HG02798 (cell line): ENCODE results near the gene CCNY.

Experiments
- ATAC-seq: cut with Tn5 transposase; IDR thresholded peaks from one replicate; pipeline ENCODE4 v1.9.1; 2021; ENCODE audit warnings: mild to moderate bottlenecking; ENCODE audit not compliant: unreplicated experiment, poor library complexity

The CCNY gene

DNA sequence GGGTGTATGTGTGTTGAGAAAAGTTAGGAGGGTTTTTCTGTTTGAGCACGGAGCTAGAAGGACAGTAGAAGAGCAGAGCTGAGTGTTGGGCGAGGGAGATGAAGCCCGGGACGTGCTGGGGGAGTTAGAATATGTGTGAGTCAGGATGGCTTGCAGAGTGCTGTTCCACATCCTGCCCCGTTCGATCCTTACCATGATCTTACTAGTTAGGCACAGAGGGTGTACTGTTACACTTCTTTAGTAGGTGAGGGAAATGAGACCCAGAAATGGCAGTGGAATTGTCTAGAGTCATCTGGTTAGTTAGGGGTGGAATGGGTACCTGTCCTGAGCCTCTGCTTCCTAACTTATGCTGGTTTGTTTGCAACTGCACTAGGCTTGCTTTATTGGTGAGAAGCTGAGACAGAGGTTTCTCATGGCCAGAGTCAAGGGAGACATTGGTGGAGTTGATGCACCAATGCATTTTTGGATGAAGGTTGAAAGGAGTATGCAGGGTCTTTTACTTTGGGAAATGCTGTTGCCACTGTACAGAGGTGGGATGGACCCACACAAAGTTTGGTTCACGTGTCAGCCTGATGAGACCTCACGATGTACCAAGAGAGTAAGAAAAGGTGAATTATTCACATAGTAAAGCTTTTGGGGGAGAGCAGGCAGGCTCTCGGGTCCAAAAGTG lies 42.4 kb downstream of the CCNY start:
- ATAC-seq = peak; percentile 26

DNA sequence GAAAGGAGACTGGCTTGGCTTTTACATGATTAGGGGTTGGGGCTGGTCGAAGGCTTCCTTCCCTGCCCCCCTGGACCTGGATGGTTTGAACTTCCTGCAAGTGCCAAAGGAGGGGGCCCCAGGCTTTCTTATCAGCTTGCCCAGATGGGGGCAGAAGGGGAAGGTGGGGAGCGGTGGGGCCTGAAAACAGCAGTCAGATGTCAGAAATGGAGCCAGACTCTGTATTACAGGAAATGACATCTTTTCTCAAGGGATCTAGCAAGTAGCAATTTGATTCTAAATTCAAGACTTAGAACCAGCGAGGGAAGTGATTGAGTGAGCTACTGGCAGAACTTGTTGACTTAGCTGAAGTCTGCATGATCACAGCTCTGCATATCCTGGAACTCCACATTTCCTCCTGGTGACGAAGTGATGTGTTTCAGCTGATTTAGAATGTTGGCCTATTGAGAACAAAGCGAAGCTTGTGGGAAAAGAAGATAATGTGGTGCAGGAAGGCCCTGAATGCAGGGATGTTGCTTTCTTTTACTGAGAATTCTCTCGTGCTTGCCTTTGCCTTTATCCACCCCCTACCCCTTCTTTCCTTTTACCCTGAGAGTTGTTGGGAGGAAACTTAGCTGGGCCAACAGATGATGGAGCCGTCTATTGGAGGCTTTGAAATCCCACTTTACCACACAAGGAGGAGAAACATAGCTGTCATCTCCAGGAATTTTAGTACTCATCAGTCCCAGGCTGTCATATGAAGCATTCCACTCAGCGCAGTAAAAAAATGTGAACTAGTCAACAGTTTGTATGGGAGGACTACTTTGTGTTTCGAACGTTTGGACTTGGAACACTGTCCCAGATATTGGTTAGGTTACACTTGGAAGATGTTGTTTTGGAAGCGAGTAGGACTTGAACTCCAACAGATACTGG lies 43.2 kb downstream of the CCNY start:
- ATAC-seq = peak; percentile 56

DNA sequence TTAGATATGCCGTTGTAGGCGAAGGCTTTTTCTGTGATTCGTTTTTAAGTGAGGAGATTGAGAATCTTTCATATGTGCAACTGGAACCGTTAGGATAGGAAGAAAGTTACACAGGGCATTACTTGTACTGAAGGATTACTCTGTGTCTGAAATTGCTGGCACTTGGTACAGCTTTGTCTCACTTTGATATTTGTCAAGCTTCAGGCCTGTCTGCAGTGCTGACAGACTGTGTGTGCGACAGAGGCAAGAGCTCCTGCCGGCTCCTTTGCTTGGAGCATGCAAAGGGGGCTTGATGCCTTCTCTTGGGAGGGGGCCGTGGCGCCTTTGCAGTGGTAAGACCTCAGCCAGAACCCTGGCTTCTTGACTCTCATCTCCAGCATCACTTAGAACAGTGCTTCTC lies 45.8 kb downstream of the CCNY start:
- ATAC-seq = no peak

DNA sequence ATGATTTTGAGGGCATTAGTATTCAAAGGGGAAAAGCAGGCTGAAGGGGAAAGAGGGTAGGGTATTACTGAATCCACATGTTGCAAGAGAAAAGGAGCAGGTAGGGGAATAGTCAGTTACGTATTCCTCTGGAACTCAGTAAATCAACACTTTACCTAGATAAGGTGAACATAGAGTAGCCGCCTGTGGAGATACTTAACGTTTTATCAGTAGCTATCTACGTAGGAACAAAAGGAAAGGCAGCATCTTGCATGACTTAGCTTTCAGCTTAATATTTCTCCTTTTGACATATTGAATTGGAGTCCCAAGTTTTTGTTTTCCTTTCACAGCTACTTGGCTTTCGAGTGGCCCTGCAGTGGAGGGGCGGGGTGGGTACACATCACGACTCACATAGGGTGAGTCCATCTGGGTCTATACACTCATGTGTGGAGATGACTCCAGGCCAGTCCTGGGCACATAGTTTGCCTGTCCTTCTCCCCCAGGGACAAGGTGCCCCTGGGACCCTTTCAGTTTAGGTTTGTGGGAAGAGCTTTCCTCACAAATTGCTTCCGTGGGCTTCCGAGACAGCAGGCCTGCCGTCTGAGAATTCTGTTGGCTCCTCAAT lies 48.1 kb downstream of the CCNY start:
- ATAC-seq = no peak

DNA sequence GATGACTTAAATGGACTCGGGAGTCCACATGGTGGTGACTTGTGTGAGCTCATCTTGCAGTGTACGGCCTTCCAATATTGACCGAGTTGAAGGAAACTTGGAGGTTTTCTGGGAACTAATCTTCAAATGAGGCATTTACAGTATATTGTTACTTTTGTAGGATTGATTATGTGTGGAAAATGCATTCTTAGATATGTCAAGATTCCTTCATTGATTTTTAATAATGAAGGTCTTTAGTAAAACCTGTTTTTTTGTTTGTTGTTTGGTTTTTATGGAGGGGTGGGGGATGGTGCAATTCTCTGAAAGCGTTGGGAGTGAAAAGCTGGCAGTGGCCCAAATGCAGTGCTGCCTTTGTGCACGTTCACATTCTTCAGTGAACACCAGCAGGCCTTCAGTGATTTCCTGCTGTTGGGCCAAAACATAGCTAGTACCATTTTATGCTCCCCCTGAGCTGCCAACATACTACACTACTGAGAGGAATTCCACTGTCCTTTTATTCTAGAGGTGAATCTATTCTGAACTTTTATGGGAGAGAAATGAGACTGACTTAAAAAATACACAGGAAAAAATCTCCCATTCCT lies 50.4 kb downstream of the CCNY start:
- no peak for ATAC-seq

DNA sequence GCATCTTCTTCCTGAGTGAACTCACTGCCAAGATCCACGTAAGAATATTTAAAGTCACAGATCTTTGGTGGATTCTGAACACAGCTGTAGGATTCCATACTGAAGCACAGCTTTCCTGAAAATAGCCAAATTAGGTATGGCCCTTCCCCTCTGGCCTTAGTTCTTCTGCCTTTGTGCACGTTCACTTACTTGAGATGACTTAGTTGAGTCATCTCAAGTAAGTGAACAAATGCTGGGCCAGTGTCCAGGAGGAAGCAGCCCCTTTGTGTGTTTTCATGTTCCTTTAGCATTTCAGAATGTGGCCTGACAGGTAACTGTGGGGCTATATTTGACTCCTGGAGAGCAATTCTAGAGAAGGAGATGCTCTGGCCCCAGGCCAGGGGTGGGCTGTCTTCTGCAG lies 51.5 kb downstream of the CCNY start:
- ATAC-seq = peak; percentile 49

DNA sequence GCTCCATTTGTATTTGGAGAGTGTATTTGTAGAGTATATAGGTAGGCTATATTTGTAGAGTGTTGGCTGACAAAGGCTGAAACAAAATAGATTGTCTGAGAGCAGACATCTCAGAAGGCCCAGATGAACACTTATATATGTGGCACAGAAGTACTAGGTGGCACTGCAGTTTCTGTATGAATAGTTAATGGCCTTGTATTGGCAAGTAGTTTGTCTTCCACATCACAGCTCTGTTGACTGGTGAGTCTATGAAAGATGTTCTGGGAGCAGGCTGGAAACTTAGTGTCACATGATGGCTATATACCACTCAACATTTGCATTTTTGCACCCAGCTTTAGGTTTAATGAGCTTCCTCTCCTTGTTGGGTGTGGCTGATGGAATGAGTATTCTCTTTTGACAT lies 51.9 kb downstream of the CCNY start:
- peak; percentile 38 for ATAC-seq

DNA sequence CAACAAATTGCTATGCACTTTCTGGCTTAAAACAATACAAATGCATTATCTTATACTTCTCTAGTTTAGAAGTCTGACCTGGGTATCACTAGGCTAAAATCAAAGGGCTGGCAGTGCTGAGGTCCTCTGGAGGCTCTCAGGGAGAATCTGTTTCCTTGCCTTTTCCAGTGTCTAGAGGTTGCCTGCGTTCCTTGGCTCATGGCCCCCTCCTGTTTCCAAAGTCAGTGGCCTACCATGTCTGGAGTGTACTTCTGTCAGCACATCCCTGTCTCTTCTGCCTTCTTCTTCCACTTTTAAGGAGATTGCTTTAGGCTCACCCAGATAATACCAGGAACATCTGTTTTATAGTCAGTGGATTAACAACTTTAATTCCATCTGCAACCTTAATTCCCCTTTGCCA lies 52.4 kb downstream of the CCNY start:
- no peak for ATAC-seq

DNA sequence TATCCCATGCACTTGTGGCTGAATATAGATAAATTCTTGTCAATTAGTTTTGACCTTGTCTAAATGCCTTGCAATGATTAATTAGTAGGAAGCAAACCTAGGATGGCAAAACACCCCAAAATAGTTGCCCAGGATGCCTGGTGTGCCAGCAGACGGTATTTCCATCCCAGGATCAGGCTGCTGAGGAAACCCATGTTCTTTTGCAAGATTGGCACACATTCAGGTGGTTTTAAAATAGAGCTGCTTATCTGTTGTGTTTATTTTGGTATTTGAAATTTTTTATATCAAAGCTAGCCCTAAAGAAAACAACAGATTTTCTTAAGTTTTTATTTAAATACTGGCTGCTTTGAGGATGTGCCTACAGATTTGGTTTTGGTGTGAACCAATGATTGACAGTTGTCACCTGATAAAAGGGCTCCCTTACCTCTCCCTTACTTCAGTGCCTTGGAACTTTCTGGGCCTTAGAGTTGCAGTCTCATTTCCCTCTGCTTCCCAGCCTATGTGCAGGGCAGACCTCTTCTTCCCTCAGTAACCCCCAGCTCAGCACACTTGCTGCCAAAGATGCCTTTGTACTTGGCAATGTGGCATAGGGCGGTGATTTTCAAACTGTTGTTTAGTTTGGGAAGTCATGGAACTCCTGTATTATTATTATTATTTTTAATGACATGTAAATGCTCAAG lies 54.0 kb downstream of the CCNY start:
- no peak for ATAC-seq

DNA sequence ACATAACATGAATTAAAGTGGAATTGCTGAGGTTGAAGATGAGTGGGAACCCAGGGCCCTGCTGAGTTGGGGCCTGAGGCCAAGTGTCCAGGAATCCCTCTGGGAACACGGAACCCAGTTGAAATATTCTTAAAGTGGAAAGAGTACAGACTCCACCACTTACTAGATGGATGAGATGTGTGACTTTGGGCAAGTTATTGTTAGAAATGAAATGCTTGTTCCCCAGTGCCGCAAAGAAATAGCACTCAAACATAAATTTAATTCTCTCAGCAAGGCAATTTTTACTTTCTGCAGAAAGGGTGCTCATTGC lies 54.5 kb downstream of the CCNY start:
- no peak for ATAC-seq

DNA sequence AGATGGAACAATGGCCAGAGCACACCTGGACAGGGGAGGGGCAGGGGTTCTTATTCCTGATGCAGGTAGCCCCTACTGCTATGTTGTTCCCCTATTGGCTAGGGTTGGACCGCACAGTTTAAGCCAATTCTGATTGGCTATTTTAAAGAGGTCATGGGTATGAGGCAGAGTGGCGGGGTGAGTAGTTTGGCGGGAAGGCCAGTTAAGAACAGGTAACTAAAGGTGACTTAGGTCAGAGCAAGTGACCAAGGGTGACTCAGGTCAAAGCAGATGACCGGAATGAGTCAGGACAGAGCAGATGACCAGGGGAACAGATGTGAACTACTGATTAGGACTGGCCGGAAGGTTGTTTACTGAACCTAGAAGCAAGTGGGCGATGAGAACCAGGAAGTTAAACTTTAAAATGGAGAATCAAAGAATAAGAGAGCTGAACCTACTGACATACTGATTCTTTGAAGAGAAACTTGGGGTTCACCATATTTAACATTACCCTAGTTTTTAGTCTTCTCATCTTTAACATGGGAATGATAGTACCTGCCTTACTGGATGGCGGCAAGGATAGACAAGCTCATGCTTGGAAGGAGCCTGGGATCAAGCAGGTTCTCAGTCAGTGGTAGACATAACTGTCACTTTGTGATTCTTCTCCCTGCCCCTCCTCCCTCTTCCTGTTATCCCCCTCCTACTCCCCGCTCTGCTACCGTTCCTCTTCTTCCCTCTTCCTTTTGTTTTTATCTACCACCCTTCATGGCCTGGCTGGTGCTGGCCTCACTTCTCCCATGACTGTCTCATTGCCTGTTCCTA lies 55.0 kb downstream of the CCNY start:
- ATAC-seq = no peak

DNA sequence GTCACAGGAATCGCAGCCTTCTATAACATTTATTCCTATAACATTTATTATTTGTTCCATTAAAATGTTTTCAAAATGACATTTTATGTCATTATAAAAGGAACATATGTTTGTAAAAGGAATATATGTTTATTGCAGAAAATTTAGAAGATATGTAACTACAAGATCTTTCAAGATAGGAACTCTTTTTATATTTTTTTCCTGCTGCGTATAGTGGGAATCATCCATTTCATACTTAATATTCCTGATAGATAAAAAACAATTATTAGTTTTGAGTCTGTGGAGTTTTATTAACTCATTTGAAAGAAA lies 55.6 kb downstream of the CCNY start:
- ATAC-seq = no peak

DNA sequence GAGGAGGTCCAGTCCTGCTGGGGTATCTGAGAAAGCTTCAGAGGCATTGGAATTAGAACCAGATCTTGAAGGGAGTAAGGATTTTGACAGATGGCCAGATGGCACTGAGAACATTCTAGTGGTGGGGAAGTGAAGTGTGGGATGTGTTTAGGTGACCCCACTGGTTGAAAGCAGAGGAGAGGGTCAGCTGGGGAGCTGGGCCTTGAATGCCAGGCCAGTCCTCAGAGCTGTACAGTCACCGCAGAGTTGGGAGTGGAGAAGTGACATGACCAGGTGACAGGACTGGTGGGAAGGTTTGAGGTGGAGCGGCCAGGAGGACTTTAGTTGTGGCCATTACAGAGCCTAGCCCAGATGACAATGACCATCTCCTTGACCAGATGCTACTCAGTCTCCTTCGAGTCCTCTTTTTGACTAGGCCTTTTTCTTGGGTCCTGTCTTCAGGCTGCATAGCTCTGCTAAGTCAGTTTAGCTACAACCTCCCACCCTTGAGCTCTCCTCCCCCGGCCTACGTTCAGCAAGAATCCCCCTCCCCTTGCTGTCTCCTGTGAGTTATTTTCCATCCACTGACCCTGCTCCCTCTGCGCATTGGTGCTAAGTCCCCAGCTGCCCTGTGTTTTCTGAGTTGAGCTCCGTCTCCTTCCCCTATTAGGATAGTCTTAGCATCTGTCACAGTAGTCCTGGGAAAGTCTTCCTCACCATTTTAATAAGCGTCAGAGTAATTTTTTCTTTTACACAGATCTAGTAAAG lies 56.3 kb downstream of the CCNY start:
- ATAC-seq = no peak

DNA sequence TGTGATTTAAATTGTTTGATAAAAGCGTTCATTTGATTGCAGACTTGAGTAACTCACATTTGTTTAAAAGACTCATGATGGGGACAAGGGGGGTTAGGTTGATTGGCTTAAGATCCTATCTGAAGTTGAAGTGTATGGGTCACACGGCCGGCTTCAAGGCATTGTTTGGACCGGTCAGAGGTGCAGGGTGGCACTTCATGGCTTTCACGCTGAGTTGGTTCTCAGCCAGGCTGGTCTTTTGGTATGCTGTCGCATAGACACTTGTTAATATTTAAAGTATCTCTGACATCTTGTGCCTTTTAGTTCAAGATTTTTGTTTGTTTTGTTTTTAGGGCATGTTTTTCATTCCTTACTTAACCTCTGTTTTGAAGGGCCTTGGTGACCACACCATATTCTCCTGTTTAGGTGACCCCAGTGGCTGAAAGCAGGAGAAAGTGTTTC lies 58.1 kb downstream of the CCNY start:
- no peak for ATAC-seq

DNA sequence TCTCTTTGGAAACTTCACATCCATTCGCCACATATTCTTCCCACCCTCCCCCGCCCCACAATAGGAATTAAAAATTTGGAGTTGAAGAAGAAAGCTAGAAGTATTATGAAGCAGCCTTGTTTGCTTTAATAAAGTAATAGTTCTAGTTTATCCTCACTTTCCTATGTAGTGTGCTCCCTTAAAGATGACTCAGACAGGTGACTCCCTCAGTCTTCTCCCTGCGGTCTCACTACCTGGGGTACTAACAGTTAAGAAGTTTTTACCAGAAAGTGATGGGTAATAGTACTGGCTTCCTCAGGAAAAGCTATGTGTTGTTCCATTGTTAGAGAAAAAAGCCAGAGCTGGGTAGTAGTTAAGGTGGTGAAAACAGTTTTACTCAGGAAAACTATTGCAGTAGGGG lies 58.6 kb downstream of the CCNY start:
- no peak for ATAC-seq

DNA sequence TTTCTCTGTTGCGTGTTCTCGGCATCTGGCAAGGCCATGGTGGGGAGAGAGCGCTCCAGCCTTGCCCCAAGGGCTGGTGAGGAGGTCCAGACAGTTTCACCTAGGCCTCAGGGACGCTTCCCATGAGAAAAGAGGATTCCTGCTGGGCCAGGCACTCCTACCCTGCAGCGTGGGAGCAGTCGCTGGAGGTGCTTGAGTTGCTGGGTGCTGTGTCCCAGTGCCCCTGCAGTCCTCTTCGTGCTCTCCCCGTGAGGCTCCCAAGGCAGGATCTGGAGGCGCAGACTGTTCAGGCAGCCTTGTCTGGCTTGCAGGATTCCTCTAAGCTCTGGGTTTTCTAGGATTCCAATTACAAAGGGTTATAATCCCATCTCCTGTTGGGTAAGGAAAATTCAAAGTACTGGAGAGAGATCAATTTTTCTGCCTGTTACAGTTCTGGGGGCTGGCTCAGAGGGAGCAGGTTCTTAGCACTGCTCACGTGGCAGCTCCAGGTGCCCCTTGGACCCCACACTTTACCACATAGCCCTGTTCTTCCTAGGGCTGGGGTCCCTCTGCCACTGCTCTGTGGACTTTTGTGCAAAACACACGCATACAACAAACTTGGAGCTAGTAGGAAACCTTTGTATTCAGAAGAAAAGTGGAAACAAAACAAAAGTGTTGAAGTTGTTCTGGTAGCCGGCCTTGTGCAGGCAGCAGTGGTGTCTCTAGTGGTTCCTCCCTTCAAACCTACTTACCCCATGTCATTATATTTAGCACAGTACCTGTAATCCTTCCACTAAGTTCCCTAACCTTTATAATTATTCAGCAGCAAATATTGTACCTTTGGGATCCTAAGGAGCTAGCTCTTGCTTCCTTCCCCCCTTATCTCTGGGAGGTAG lies 60.5 kb downstream of the CCNY start:
- no peak for ATAC-seq

DNA sequence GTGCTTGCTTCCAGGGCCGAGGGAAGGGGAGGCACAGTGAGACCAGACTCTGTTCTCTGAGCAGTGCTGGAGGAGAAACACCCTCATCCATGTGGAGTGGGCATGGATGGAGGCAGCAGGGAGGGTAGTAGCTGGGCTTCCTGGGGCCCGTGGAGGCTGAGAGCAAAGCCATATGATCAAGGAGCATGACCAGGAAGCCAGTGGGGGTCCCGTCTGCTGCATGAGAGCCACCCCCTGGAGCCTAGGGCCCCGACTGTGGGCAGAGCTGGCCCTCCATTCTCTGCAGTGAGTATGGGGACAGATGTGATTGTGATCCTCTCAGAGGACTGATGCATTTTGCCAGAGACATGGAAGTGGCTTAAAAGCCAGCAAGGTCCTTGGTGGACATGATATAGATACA lies 61.6 kb downstream of the CCNY start:
- ATAC-seq = no peak

DNA sequence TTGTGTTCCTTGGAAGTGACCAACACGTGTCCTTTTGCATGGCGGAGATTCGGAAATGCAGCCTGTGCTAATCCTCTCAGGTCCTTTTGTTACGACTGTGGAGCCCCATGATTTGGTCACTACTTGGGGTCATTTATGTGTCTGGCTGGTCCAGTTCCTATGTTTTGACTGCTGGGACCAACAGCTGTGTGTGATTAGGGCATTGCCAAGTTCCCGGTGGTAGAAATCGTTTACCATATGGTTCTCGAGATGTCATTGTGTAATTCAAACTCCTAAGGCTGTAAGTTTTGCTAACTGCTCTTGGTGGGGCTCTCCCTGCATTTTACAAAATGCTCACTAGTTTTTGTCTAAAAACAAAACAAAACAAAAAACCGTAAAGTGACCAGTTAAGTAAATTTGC lies 62.0 kb downstream of the CCNY start:
- ATAC-seq = no peak
